GM18505 (cell line): Measurements from ENCODE around the gene HPN.
"Not testable (repeated sequence)": the region's sequence is repeated elsewhere in the genome, so short reads cannot be mapped to it uniquely, and the experiment has no call there.

Experiments used
- ATAC-seq: cut with Tn5 transposase; IDR thresholded peaks from one replicate; pipeline ENCODE4 v1.9.1; 2021; ENCODE audit not compliant: unreplicated experiment
- POLR2A ChIP-seq: IDR thresholded peaks from 4 replicates; pipeline ENCODE4 v1.6.1; 2011; ENCODE audit warnings: borderline replicate concordance; ENCODE audit not compliant: insufficient read depth, insufficient read length; ENCODE audit errors: extremely low read depth

The HPN gene

DNA sequence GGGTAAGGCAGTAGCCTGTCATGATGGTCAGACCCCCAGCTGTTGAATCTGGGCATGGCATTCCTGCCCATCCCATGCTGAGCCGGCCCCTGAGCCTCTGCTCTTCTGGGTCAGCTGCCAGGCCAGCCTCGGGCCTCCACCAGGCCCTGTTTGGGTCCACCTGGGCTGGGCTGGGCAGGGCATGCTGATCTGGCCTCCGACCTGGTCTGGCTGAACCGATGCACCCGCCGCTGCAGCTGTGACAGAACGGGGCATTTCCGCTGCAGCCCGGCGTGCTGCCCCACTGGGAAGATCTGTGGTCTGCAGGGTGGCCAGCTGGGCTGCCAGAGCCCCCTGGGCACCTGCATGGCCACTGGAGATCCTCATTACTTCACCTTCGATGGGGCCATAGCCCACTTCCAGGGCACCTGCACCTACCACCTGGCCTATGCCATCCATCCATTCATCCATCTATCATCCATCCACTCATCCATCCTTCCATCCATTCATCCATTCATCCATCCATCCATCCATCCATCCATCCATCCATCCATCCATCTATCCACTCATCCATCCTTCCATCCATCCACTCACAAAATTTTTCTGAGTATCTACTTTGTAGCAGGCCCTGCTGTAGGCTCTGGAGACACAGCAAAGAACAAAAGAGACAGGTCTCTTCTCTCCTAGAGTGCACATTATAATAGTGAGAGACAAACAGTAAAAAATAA, 52.6 kb downstream of the HPN start:
- no peak for ATAC-seq
- TF ChIP-seq POLR2A = no peak

DNA sequence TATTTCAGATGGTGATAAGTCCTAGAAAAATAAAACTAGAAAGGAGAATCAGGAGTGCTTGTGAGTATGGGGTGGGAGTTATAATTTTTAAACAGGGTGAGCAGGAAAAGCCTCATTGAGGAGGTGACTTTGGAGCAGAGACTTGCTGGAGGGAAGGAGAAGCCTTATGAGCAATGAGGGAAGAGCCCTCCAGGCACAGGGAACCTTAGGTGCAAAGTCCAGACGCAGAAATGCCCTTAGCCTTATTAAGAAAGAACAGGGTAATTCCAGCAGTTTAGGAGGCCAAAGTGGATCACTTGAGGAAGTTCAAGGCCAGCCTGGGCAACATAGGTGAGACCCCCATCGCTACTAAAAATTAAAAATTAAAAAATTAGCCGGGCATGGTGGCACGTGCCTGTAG, 53.1 kb downstream of the HPN start:
- TF ChIP-seq POLR2A = no peak
- ATAC-seq = no peak

GRCh38 chr19:35095667-35096368, 54.3 kb downstream of the HPN start:
- ATAC-seq = no peak
- no peak for TF ChIP-seq POLR2A

GRCh38 chr19:35098413-35099049, 57.0 kb downstream of the HPN start:
- no peak for ATAC-seq
- no peak for TF ChIP-seq POLR2A

DNA sequence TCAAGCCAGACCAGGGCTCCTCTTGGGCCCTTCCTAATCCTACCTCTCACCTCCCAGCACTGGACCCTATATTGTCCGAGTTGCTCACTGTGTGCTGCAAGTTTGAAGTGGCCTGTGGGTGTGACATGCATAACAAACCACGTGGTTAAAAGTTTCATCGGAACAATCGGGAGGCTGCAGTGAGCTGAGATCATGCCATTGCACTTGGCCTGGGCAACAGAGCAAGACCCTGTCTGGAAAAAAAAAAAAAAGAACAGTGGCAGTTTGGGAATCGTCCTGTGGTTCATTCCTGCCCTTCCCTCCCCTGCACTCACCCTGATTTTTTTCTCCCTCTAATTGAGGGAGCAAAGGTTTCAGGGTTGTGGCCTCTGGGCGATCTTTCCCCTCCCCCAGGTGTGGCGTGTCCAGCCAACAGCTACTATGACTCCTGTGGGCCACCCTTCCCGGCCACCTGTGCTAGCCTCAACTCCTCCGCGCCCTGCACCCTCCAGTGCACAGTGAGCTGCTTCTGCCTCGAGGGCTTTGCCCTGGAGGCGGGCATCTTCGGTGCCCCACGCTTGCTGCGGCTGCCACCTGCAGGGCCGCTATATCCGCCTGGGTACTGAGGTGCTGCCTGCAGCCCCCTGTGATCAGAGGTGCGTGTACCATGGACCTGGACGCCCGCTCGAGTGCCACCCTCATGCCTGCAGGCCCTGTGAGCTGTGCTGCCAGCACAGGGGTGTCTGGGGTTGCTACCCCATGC, 57.8 kb downstream of the HPN start:
- no peak for ATAC-seq
- no peak for TF ChIP-seq POLR2A

- ATAC-seq = no peak
- TF ChIP-seq POLR2A = no peak
Observed at GRCh38 chr19:35099897-35100275, 58.4 kb downstream of the HPN start.

GRCh38 chr19:35100588-35101533, 59.3 kb downstream of the HPN start:
- no peak for ATAC-seq

GRCh38 chr19:35101949-35102348, 60.4 kb downstream of the HPN start:
- not testable (repeated sequence) for ATAC-seq

More at GRCh38 chr19:35100588-35101533, 59.3 kb downstream of the HPN start:
- no peak for TF ChIP-seq POLR2A

DNA sequence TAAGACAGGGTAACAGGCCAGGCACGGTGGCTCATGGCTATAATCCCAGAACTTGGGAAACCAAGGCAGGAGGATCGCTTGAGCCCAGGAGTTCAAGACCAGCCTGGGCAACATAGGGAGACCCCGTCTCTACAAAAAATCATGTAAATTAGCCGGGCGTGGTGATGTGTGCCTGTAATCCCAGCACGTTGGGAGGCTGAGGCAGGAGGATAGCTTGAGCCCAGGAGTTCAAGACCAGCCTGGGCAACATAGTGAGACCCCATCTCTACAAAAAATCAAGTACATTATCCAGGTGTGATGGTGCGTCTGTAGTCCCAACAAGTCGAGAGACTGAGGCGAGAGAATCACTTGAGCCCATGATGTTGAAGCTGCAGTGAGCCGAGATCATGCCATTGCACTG, 62.1 kb downstream of the HPN start:
- ATAC-seq = not testable (repeated sequence)

DNA sequence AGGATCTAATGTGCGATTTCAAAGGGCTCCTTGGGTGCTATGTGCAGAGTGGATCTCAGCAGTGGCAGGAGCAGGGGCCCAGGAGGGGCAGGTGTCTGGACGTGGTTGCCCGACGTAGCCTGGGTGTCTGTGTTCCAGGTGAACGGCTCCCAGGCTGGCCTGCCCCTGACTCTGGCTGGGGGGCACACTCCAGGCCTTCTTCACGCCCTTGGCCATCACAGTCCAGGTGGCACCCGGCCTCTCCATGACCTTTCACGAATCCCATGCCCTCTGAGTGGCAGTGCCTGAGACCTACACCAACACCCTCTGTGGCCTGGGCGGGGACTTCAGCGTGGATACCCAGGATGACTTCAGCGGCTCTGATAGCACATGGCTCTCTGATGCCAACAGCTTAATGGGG, 62.8 kb downstream of the HPN start:
- no peak for ATAC-seq
- TF ChIP-seq POLR2A = no peak

DNA sequence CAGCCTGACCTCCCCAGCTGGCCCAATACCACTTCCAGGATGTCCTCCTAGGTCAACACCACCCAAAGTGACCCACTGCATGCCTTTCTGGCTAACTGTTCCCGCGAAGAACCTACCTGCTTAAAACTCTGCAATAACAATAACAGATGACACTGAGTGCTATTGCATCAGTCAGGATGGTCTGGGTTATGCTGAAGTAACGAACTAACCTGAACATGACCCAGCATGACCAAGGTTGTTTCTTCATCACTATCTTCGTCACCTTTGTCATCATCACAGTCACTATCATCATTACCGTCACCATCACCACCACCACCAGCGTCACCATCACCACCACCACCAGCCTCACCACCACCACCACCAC, 63.5 kb downstream of the HPN start:
- no peak for ATAC-seq

GRCh38 chr19:35105411-35106290, 64.1 kb downstream of the HPN start:
- ATAC-seq = no peak
- no peak for TF ChIP-seq POLR2A

More for the DNA sequence above, 63.5 kb downstream of the HPN start:
- TF ChIP-seq POLR2A = no peak
